Left lung (tissue), 10 donors: ENCODE results near the gene PEF1. TPM values are rescaled to one million over a fixed set of nuclear protein-coding genes. Genes with fewer than 3 reads are reported as not detected.

Source experiments
- ATAC-seq: fragments of 200-7000 bp; cut with Tn5 transposase; one replicate; pipeline ENCODE4 v1.9.1; 2020; ENCODE audit warnings: moderate library complexity
- DNase-seq, 4 donors: peaks; one replicate each; pipeline ENCODE4 v3.0.0-alpha.2; 2013 to 2020
- H3K27ac ChIP-seq, 2 donors: fragments of 200-600 bp; sonication (generic) in 1 of 2; one replicate each; pipeline versions ENCODE4 v1.5.0 to v1.8.0; 2020 to 2021
- H3K27me3 ChIP-seq, 2 donors: fragments of 200-600 bp; sonication (generic) in 1 of 2; one replicate each; pipeline versions ENCODE4 v1.5.0 to v1.8.0; 2020 to 2021
- H3K36me3 ChIP-seq, 2 donors: fragments of 200-600 bp; sonication (generic) in 1 of 2; one replicate each; pipeline versions ENCODE4 v1.5.0 to v1.8.0; 2020 to 2021
- H3K4me1 ChIP-seq, 2 donors: fragments of 200-600 bp; one replicate each; pipeline ENCODE4 v1.8.0; 2021
- H3K4me3 ChIP-seq, 2 donors: fragments of 200-600 bp; sonication (generic) in 1 of 2; one replicate each; pipeline versions ENCODE4 v1.5.0 to v1.8.0; 2020 to 2021; ENCODE audit warnings: mild to moderate bottlenecking in 1 of 2
- H3K9me3 ChIP-seq, 2 donors: fragments of 200-600 bp; sonication (generic) in 1 of 2; one replicate each; pipeline versions ENCODE4 v1.5.0 to v1.8.0; 2020 to 2021
- CTCF ChIP-seq, 2 donors: fragments of 200-600 bp; sonication (generic) in 1 of 2; IDR thresholded peaks; one replicate each; pipeline versions ENCODE4 v1.5.0 to v1.8.0; 2021; ENCODE audit warnings: antibody characterized with exemption in 2 of 2
- intact Hi-C, 2 donors: fragments of 100-400 bp; cut with DNase I; formaldehyde crosslinking; loops; one replicate each; pipeline versions ENCODE4 v1.11.2 to v1.14.2; 2022
- polyA plus RNA-seq, 6 donors: library from polyadenylated mRNA; unstranded; fragments of 120-200 nt; gene quantifications; one replicate each; pipeline ENCODE4 v1.2.1, GENCODE V29; 2013; ENCODE audit not compliant: insufficient read length in 6 of 6
- total RNA-seq, 2 donors: library from RNA; stranded (reverse); fragmentation: NEBNext Ultra II Directional; extraction: Animal tissue kit (Norgen Biotek cat#: 25700); gene quantifications; one replicate each; pipeline ENCODE4 v1.2.1, GENCODE V29; 2021
- donor health status: DM: no; HTN: yes; CAD: no.
- donor health status: DM: no; HTN: no; CAD: no.

PEF1 gene
- total and polyA plus RNA-seq, 8 donors = 55.4 to 75.8 (median 64.3) TPM

GRCh38 chr1:31663622-31664452 lies 19.2 kb upstream of the PEF1 start:
- H3K4me1 ChIP-seq = peaks cover 7 to 8% of the 10 kb centered on the region in 2 donors
- intact Hi-C loops = loop anchor here (5.0 to 10.0 kb wide), 2 partner anchors 123 to 131 kb away; no protein-coding TSS in a partner anchor
- DNase-seq = peak in 3 of 4 donors; percentile 46 to 70 (median 49)

GRCh38 chr1:31662463-31662862 lies 17.8 kb upstream of the PEF1 start:
- intact Hi-C loops = loop anchor here (5.0 to 10.0 kb wide), 2 partner anchors 125 to 132 kb away; no protein-coding TSS in a partner anchor
- no peaks in the 10 kb centered on the region for H3K9me3 ChIP-seq
- DNase-seq (no peak), ATAC-seq (no peak)
- H3K4me1 ChIP-seq = peaks cover 8 to 19% of the 10 kb centered on the region in 2 donors
- H3K27ac ChIP-seq = no peak overlapping the region
- no peaks in the 10 kb centered on the region for H3K27me3 ChIP-seq
- TF ChIP-seq CTCF (IDR thresholded peaks at IDR 0.05) = no peak
- no peaks in the 10 kb centered on the region for H3K36me3 ChIP-seq
- no peak overlapping the region for H3K4me3 ChIP-seq

More at GRCh38 chr1:31663622-31664452, 19.2 kb upstream of the PEF1 start:
- H3K9me3 ChIP-seq = no peaks in the 10 kb centered on the region
- no peak overlapping the region for H3K4me3 ChIP-seq
- no peak overlapping the region for H3K27ac ChIP-seq
- H3K36me3 ChIP-seq = no peaks in the 10 kb centered on the region
- peak; percentile 55 for ATAC-seq
- peaks cover 0 to 2% of the 10 kb centered on the region in 2 donors for H3K27me3 ChIP-seq
- peak; percentile 76 to 86 for TF ChIP-seq CTCF (IDR thresholded peaks at IDR 0.05)

DNA sequence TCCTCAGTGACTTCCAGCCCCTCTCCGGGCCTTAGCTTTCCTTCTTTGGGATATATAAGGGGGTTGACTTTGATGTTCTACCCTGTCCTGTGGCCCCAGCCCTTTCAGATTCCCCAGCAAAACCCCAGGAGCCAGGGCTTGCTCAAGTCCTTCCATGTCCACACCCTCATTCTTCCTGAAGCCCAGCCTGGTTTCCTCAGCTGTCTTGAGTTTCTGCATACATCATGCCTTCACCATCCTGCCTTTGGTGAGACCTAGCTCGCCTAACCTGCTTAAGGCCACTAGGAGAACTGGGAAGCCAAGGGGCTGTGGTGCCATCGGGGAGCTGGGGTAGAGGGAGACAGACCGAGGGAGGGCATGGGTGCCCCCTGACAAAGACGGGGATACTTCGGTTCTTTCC lies 17.2 kb upstream of the PEF1 start:
- no peak for TF ChIP-seq CTCF (IDR thresholded peaks at IDR 0.05)
- intact Hi-C loops = loop anchor here (5.0 to 10.0 kb wide), 2 partner anchors 125 to 133 kb away; no protein-coding TSS in a partner anchor
- DNase-seq (no peak), ATAC-seq (no peak)
- H3K27ac ChIP-seq = no peak overlapping the region
- H3K36me3 ChIP-seq = no peaks in the 10 kb centered on the region
- peaks cover 4 to 19% of the 10 kb centered on the region in 2 donors for H3K4me1 ChIP-seq
- no peaks in the 10 kb centered on the region for H3K9me3 ChIP-seq
- no peak overlapping the region for H3K4me3 ChIP-seq
- H3K27me3 ChIP-seq = no peaks in the 10 kb centered on the region

GRCh38 chr1:31660871-31661455 lies 16.3 kb upstream of the PEF1 start:
- H3K4me1 ChIP-seq = peaks cover 0 to 15% of the 10 kb centered on the region in 2 donors
- H3K9me3 ChIP-seq = no peaks in the 10 kb centered on the region
- no peaks in the 10 kb centered on the region for H3K27me3 ChIP-seq
- H3K4me3 ChIP-seq = no peak overlapping the region
- no peak overlapping the region for H3K27ac ChIP-seq
- no peaks in the 10 kb centered on the region for H3K36me3 ChIP-seq
- intact Hi-C loops = loop anchor here (5.0 to 10.0 kb wide), 2 partner anchors 126 to 134 kb away; no protein-coding TSS in a partner anchor
- no peak for ATAC-seq
- DNase-seq = no peak
- no peak for TF ChIP-seq CTCF (IDR thresholded peaks at IDR 0.05)

- H3K27ac ChIP-seq = no peak overlapping the region
- H3K4me1 ChIP-seq = peaks cover 0 to 13% of the 10 kb centered on the region in 2 donors
- intact Hi-C loops = loop anchor here (5.0 to 10.0 kb wide), 2 partner anchors 127 to 135 kb away; no protein-coding TSS in a partner anchor
- no peak for ATAC-seq
- H3K9me3 ChIP-seq = no peaks in the 10 kb centered on the region
- no peaks in the 10 kb centered on the region for H3K36me3 ChIP-seq
- H3K27me3 ChIP-seq = no peaks in the 10 kb centered on the region
- DNase-seq = no peak
- no peak overlapping the region for H3K4me3 ChIP-seq
- no peak for TF ChIP-seq CTCF (IDR thresholded peaks at IDR 0.05)
Measured at GRCh38 chr1:31659889-31660288, 15.2 kb upstream of the PEF1 start.
